HG02623 (cell line): Measurements from ENCODE around the gene CCDC69.
A peak's percentile ranks its signal among the peaks of the same experiment; 100 is the strongest.

Experiments used
- ATAC-seq: cut with Tn5 transposase; IDR thresholded peaks from one replicate; pipeline ENCODE4 v1.9.1; 2021; ENCODE audit warnings: moderate library complexity; ENCODE audit not compliant: unreplicated experiment

The CCDC69 gene

GRCh38 chr5:151147033-151147432 is 76.9 kb downstream of the CCDC69 start:
- ATAC-seq = no peak

- no peak for ATAC-seq
Measured at GRCh38 chr5:151146061-151146460, 77.8 kb downstream of the CCDC69 start.

- ATAC-seq = no peak
Measured at GRCh38 chr5:151144922-151145321, 79.0 kb downstream of the CCDC69 start.

- no peak for ATAC-seq
Measured at GRCh38 chr5:151144275-151144674, 79.6 kb downstream of the CCDC69 start.

- no peak for ATAC-seq
Measured at GRCh38 chr5:151143645-151144044, 80.2 kb downstream of the CCDC69 start.

GRCh38 chr5:151142933-151143332 is 81.0 kb downstream of the CCDC69 start:
- ATAC-seq = no peak

DNA sequence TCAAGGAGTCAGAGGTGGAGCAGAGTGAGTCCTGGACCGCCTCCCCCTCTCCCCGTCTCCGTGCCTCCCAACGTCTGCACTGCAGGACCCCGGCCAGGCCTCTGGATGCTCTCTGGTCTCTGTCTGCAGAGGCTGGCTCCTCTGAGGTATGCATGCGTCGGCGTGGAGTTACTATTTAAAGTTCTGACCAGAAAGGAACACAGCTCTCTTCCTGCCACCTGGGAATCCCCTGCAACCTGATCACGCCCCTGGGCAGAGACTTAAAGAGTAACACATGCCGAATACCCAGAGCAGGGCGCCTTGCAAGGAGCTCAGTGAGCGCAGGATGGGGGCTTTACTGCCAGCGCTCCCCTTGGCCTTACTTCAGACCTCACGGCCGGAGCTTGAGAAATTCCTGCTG is 82.4 kb downstream of the CCDC69 start:
- ATAC-seq = peak; percentile 91

- ATAC-seq = no peak
Measured at GRCh38 chr5:151140686-151141459, 83.0 kb downstream of the CCDC69 start.

DNA sequence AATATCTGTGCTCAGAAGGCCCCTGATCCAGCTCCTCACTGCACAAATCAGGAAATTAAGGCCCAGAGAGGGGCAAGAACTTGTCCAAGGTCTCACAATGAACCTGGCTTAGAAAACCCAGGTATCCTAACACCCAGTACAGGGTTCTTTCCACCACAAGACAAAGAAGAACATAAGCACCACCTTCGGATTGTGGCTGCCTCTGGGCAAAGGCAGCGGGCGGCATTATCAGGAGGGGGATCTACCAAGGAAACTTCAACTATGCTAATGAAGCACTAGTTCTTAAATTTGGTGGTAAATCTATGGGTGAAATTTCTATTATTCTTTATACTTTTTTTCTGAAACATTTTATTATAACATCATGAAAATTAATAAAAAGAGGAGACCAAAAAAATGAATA is 84.2 kb downstream of the CCDC69 start:
- ATAC-seq = no peak

GRCh38 chr5:151139015-151139414 is 84.9 kb downstream of the CCDC69 start:
- no peak for ATAC-seq

DNA sequence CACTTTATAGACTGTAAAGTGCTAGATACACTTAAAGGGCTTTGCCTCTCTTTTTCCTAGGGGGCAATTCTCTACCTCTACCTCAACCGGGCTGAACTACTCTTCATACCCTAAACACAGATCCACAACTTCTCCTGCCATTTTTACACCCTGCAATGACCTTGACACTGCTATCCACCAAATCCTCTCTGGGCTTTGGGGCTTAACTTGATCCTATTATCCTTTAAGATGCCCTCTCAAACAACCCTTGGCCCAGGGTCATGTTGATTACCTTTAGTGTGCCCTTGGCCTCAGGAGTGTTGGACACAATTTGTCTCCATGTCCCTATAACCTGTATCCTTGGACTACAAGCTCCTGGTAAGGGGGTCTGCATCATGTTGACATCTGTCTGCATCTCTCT is 85.8 kb downstream of the CCDC69 start:
- ATAC-seq = no peak

DNA sequence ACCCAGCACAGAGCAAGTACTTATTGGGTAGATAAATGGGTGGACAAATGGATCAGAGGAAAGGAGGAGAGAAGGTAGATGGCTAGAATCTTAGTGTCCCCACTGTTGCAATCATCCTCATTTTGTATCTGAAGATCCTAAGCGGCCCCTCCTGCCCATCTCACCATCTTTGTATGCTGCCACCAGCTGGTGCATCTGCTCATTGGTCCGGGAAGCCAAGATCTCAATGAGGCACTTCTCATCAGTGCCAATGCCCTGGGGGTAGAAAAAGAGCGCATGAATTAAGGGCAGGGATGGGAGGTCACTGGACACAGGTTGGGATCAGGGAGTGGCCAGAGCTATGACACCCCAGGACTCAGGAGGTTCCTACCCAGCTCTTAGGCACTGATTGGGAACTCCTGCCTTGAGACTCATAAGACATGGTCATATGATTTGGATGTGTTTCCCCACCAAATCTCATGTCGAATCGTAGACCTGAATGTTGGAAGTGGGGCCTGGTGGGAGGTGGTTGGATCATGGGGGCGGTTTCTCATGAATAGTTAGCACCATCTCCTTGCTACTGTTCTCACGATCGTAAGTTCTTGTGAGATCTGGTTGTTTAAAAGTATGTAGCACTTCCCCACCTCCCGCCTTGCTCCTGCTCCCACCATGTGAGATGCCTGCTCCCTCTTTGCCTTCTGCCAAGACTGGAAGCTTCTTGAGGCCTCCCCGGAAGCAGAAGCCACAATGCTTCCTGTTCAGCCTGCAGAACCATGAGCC is 86.6 kb downstream of the CCDC69 start:
- ATAC-seq = no peak

- ATAC-seq = peak; percentile 75
Measured at GRCh38 chr5:151134228-151134627, 89.7 kb downstream of the CCDC69 start.

- no peak for ATAC-seq
Measured at GRCh38 chr5:151132963-151133362, 90.9 kb downstream of the CCDC69 start.
